Measurements from ENCODE around the gene NEU1. TPM values are rescaled to one million over a fixed set of nuclear protein-coding genes. Genes with fewer than 3 reads are reported as not detected.
A peak's percentile ranks its signal among the peaks of the same experiment; 100 is the strongest.

Gene NEU1
- total and polyA plus RNA-seq, 10 donors = 14.0 to 60.7 (median 37.8) TPM

DNA sequence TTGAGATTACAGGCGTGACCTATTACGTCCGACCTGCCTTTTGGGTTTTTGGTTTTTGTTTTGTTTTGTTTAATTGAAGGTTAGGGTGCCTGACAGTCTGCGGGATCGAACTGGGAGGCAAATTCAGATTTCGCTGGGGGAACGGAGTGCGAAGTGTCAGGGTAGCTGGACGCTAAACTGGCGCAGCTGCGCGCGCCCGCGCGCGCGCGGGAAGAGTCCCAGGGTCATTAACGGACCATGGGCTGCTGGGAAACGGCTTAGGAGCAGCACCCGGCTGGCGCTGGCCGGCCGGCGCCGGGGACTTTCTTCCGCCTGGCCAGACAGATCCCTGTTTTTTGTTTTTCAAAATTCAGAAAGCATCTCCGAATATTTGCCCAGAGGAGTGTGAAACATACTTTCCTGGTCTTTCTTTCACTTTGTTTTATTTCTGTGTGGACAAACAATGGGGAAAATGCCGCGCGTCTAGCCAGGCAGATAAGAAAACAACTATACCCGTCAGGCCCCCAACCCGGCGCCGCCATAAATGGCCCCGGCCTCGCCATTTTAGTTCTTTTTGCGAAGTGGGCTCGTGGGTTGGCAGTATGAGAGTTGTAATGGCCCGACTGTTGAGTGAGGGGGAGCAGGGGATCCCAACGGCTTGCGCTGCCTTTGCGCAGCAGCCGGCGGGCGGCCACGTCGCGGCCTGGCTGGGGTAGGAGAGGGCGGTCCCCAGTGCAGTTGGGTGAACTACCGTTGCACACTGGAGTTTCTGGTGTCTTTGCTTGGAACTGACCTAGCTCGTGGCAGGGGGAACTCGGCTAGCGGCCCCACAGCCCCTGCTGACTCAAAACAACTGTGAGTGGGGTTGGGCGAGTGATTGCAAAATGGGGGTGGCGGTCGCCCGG, 28.0 kb downstream of the NEU1 start:
- TF ChIP-seq POLR2A (IDR thresholded peaks at IDR 0.05) (peak in 2 of 3 donors; percentile 9 to 66), CTCF (IDR thresholded peaks at IDR 0.05 in 8 of 11, conservative IDR thresholded peaks at IDR 0.05 in 3 of 11) (peak in 1 of 11 experiments; percentile 16), POLR2AphosphoS5 (IDR thresholded peaks at IDR 0.05) (peak; percentile 82 to 90 (median 89))
- H3K36me3 ChIP-seq = peaks cover 0 to 37% (median 26%) of the 10 kb centered on the region in 6 donors
- peaks cover 49 to 90% (median 81%) of the 10 kb centered on the region in 6 donors for H3K4me1 ChIP-seq
- intact Hi-C loops (cut with DNase I; ENCODE audit: low total_unique reads) = no loop called here
- WGBS, 5 donors = 0 to 1% (median 0%) methylated on average over 45 to 59 of the region's 59 CpGs
- H3K27me3 ChIP-seq (replicated peaks in 1 of 7) = no peaks in the 10 kb centered on the region
- H3K9me3 ChIP-seq = no peaks in the 10 kb centered on the region
- H3K4me3 ChIP-seq = peak overlapping the region; percentile 71 to 92 (median 79)
- H3K27ac ChIP-seq = peak overlapping the region; percentile 92 to 98 (median 96)
- peak; percentile 94 for DNase-seq

DNA sequence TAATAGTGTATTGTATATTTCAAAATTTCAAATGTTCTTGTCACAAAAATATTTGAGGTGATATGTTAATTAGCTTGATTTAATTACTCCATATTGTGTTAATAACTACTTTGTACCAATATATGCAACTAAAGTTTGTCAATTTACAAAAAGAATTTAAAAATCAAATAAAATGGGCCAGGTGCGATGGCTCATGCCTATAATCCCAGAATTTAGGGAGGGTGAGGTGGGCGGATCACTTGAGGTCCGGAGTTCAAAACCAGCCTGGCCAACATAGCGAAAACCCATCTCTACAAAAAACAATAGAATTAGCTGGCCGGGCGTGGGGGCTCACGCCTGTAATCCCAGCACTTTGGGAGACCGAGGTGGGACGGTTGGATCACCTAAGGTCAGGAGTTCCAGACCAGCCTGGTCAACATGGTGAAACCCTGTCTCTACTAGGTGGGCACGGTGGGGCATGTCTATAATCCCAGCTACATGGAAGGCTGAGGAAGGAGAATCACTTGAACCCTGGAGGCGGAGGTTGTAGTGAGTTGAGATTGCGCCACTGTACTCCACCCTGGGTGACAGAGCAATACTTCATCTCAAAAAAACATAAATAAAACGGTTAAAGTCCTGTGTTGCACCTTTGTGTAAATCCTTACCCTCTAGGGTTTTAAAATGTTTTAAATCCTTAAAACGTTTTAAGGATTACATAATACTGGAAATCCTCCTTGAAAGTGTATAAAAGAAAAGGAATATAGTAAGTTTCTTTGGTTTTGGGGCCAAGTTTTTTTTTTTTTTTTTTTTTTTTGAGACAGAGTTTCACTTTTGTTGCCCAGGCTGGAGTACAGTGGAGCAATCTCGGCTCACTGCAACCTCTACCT, 31.0 kb downstream of the NEU1 start:
- H3K27me3 ChIP-seq (replicated peaks in 1 of 7) = no peaks in the 10 kb centered on the region
- intact Hi-C loops (cut with DNase I; ENCODE audit: low total_unique reads) = no loop called here
- DNase-seq = peak; percentile 76
- 73 to 90% (median 82%) methylated on average over 15 of the region's 15 CpGs for WGBS, 5 donors
- H3K4me1 ChIP-seq = peaks cover 31 to 65% (median 56%) of the 10 kb centered on the region in 6 donors
- peaks cover 0 to 6% (median 0%) of the 10 kb centered on the region in 6 donors for H3K36me3 ChIP-seq
- H3K4me3 ChIP-seq = peak overlapping the region in 5 of 8 donors; percentile 47 to 82 (median 53)
- TF ChIP-seq CTCF (IDR thresholded peaks at IDR 0.05 in 8 of 11, conservative IDR thresholded peaks at IDR 0.05 in 3 of 11) (no peak), POLR2A (IDR thresholded peaks at IDR 0.05) (no peak), POLR2AphosphoS5 (IDR thresholded peaks at IDR 0.05) (no peak)
- peak overlapping the region in 7 of 8 donors; percentile 94 to 98 (median 96) for H3K27ac ChIP-seq
- no peaks in the 10 kb centered on the region for H3K9me3 ChIP-seq

GRCh38 chr6:31830886-31831335, 31.7 kb downstream of the NEU1 start:
- Histone ChIP-seq H3K4me1 (peaks cover 30 to 65% (median 56%) of the 10 kb centered on the region in 6 donors), H3K4me3 (peak overlapping the region; percentile 47 to 82 (median 54)), H3K9me3 (no peaks in the 10 kb centered on the region), H3K27ac (peak overlapping the region; percentile 46 to 98 (median 94)), H3K27me3 (replicated peaks in 1 of 7) (no peaks in the 10 kb centered on the region), H3K36me3 (no peaks in the 10 kb centered on the region)
- DNase-seq = no peak
- intact Hi-C loops (cut with DNase I; ENCODE audit: low total_unique reads) = no loop called here
- no peak for TF ChIP-seq CTCF (IDR thresholded peaks at IDR 0.05 in 8 of 11, conservative IDR thresholded peaks at IDR 0.05 in 3 of 11)
- TF ChIP-seq POLR2AphosphoS5 (IDR thresholded peaks at IDR 0.05) = no peak
- TF ChIP-seq POLR2A (IDR thresholded peaks at IDR 0.05) = no peak
- WGBS, 5 donors = 47 to 63% (median 53%) methylated on average over 6 of the region's 6 CpGs

Measured in spleen (tissue), 11 donors.